ENCODE data around the gene CD180.
A peak's percentile ranks its signal among the peaks of the same experiment; 100 is the strongest.

The CD180 gene

DNA sequence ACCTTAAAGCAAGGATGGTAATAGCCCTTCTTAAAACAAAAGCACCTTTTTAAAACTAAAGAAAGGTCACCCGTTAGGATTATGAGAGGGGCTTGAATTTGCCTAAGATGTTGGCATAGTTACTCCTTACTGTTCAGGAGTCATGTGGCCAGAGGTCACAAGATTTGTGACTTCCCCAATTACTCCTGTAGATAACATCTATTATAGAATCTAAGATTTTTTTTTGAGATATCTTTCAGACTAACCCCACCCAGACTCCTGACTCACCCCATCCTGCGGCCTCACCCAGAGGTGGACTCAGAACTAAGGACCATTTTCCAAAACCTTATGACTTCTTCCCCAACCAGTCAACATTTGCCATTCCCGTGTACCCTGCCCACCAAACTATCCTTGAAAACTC lies 2.4 kb downstream of the CD180 start:
- H3K79me2 ChIP-seq (ENCODE audit: low read length): no peaks in the 10 kb centered on the region
- no peak overlapping the region for H3K9ac ChIP-seq (ENCODE audit: low read length)
- peaks cover 2% of the 10 kb centered on the region for H3K36me3 ChIP-seq (replicated peaks; ENCODE audit: low read depth, low read length)
- no peaks in the 10 kb centered on the region for H3K27me3 ChIP-seq (ENCODE audit: low read depth, low read length)
- no peak overlapping the region for H3K4me3 ChIP-seq (ENCODE audit: low read length)
- H3K27ac ChIP-seq (ENCODE audit: low read length): peak overlapping the region; percentile 81; the same call in 1 of the 2 replicates
- peak overlapping the region; percentile 53; the same call in 1 of the 2 replicates for H3K4me2 ChIP-seq (ENCODE audit: low read length)
- H4K20me1 ChIP-seq (ENCODE audit: insufficient read depth, low read length): no peaks in the 10 kb centered on the region
- TF ChIP-seq CTCF (IDR thresholded peaks at IDR 0.05; ENCODE audit: low read depth, low read length): no peak
- TF ChIP-seq EZH2phosphoT487 (IDR thresholded peaks at IDR 0.05; ENCODE audit: low read depth): no peak
- H3K4me1 ChIP-seq (ENCODE audit: low read length): peaks cover 61% of the 10 kb centered on the region
- no peak overlapping the region for H2AFZ ChIP-seq (ENCODE audit: low read depth, low read length)
- no peaks in the 10 kb centered on the region for H3K9me3 ChIP-seq (ENCODE audit: insufficient read depth, low read length)

- Histone ChIP-seq H3K4me1 (ENCODE audit: low read length) (peaks cover 61% of the 10 kb centered on the region), H4K20me1 (ENCODE audit: insufficient read depth, low read length) (no peaks in the 10 kb centered on the region), H3K9me3 (ENCODE audit: insufficient read depth, low read length) (no peaks in the 10 kb centered on the region), H2AFZ (ENCODE audit: low read depth, low read length) (no peak overlapping the region), H3K4me3 (ENCODE audit: low read length) (peak overlapping the region; percentile 3; the same call in 1 of the 2 replicates), H3K9ac (ENCODE audit: low read length) (peak overlapping the region; percentile 35; the same call in 1 of the 2 replicates), H3K79me2 (ENCODE audit: low read length) (no peaks in the 10 kb centered on the region), H3K4me2 (ENCODE audit: low read length) (peak overlapping the region; percentile 53), H3K27ac (ENCODE audit: low read length) (peak overlapping the region; percentile 81), H3K36me3 (replicated peaks; ENCODE audit: low read depth, low read length) (peaks cover 2% of the 10 kb centered on the region), H3K27me3 (ENCODE audit: low read depth, low read length) (no peaks in the 10 kb centered on the region)
- TF ChIP-seq EZH2phosphoT487 (IDR thresholded peaks at IDR 0.05; ENCODE audit: low read depth) (no peak), CTCF (IDR thresholded peaks at IDR 0.05; ENCODE audit: low read depth, low read length) (no peak)
Observed at GRCh38 chr5:67193439-67193807, 3.2 kb downstream of the CD180 start.

GRCh38 chr5:67192719-67193438 lies 3.7 kb downstream of the CD180 start:
- H2AFZ ChIP-seq (ENCODE audit: low read depth, low read length): peak overlapping the region; percentile 39; the same call in 1 of the 2 replicates
- peaks cover 63% of the 10 kb centered on the region for H3K4me1 ChIP-seq (ENCODE audit: low read length)
- H3K27me3 ChIP-seq (ENCODE audit: low read depth, low read length): no peaks in the 10 kb centered on the region
- peak overlapping the region; percentile 30 for H3K4me3 ChIP-seq (ENCODE audit: low read length)
- peak overlapping the region; percentile 81 for H3K27ac ChIP-seq (ENCODE audit: low read length)
- peaks cover 2% of the 10 kb centered on the region for H3K36me3 ChIP-seq (replicated peaks; ENCODE audit: low read depth, low read length)
- H4K20me1 ChIP-seq (ENCODE audit: insufficient read depth, low read length): no peaks in the 10 kb centered on the region
- H3K79me2 ChIP-seq (ENCODE audit: low read length): no peaks in the 10 kb centered on the region
- TF ChIP-seq CTCF (IDR thresholded peaks at IDR 0.05; ENCODE audit: low read depth, low read length) (no peak), EZH2phosphoT487 (IDR thresholded peaks at IDR 0.05; ENCODE audit: low read depth) (no peak)
- no peaks in the 10 kb centered on the region for H3K9me3 ChIP-seq (ENCODE audit: insufficient read depth, low read length)
- H3K4me2 ChIP-seq (ENCODE audit: low read length): peak overlapping the region; percentile 53
- H3K9ac ChIP-seq (ENCODE audit: low read length): peak overlapping the region; percentile 35; the same call in 1 of the 2 replicates

- Histone ChIP-seq H3K36me3 (replicated peaks; ENCODE audit: low read depth, low read length) (peaks cover 2% of the 10 kb centered on the region), H3K79me2 (ENCODE audit: low read length) (no peaks in the 10 kb centered on the region), H3K27me3 (ENCODE audit: low read depth, low read length) (no peaks in the 10 kb centered on the region), H3K4me3 (ENCODE audit: low read length) (no peak overlapping the region), H3K4me1 (ENCODE audit: low read length) (peaks cover 59% of the 10 kb centered on the region), H3K9me3 (ENCODE audit: insufficient read depth, low read length) (no peaks in the 10 kb centered on the region), H3K4me2 (ENCODE audit: low read length) (no peak overlapping the region), H4K20me1 (ENCODE audit: insufficient read depth, low read length) (no peaks in the 10 kb centered on the region), H3K27ac (ENCODE audit: low read length) (no peak overlapping the region), H2AFZ (ENCODE audit: low read depth, low read length) (no peak overlapping the region), H3K9ac (ENCODE audit: low read length) (no peak overlapping the region)
- TF ChIP-seq EZH2phosphoT487 (IDR thresholded peaks at IDR 0.05; ENCODE audit: low read depth) (no peak), CTCF (IDR thresholded peaks at IDR 0.05; ENCODE audit: low read depth, low read length) (no peak)
Observed at GRCh38 chr5:67190861-67191260, 5.7 kb downstream of the CD180 start.
